ENCODE results near the gene TUBG1. TPM values are rescaled to one million over a fixed set of nuclear protein-coding genes. Genes with fewer than 3 reads are reported as not detected.

TUBG1 gene
- total and polyA plus RNA-seq, 7 donors: 16.2 to 39.2 (median 25.7) TPM

GRCh38 chr17:42596386-42596785, 13.1 kb upstream of the TUBG1 start:
- no peak overlapping the region for H3K27ac ChIP-seq
- intact Hi-C loops (cut with DNase I): no loop called here
- WGBS, 2 donors: 91 to 94% methylated on average over 3 of the region's 3 CpGs
- H3K36me3 ChIP-seq: peaks cover 0 to 23% (median 4%) of the 10 kb centered on the region in 4 donors
- no peak for TF ChIP-seq POLR2AphosphoS5 (IDR thresholded peaks at IDR 0.05)
- no peak for TF ChIP-seq CTCF (IDR thresholded peaks at IDR 0.05)
- TF ChIP-seq EP300 (IDR thresholded peaks at IDR 0.05): no peak
- no peak for TF ChIP-seq POLR2A (IDR thresholded peaks at IDR 0.05)
- H3K4me1 ChIP-seq: peaks cover 0 to 14% (median 11%) of the 10 kb centered on the region in 4 donors
- H3K9me3 ChIP-seq: no peaks in the 10 kb centered on the region
- no peak overlapping the region for H3K4me3 ChIP-seq
- DNase-seq: no peak
- no peaks in the 10 kb centered on the region for H3K27me3 ChIP-seq

- Histone ChIP-seq H3K4me3 (no peak overlapping the region), H3K27me3 (no peaks in the 10 kb centered on the region), H3K9me3 (no peaks in the 10 kb centered on the region), H3K4me1 (peaks cover 0 to 19% (median 11%) of the 10 kb centered on the region in 4 donors), H3K27ac (peak overlapping the region in 1 of 4 donors; percentile 29), H3K36me3 (peaks cover 0 to 18% (median 3%) of the 10 kb centered on the region in 4 donors)
- DNase-seq: peak; percentile 62
- intact Hi-C loops (cut with DNase I): no loop called here
- 35 to 38% methylated on average over 2 of the region's 2 CpGs for WGBS, 2 donors
- no peak for TF ChIP-seq EP300 (IDR thresholded peaks at IDR 0.05)
- no peak for TF ChIP-seq CTCF (IDR thresholded peaks at IDR 0.05)
- no peak for TF ChIP-seq POLR2A (IDR thresholded peaks at IDR 0.05)
- TF ChIP-seq POLR2AphosphoS5 (IDR thresholded peaks at IDR 0.05): no peak
These were observed 10.6 kb upstream of the TUBG1 start for GRCh38 chr17:42598905-42599304.

DNA sequence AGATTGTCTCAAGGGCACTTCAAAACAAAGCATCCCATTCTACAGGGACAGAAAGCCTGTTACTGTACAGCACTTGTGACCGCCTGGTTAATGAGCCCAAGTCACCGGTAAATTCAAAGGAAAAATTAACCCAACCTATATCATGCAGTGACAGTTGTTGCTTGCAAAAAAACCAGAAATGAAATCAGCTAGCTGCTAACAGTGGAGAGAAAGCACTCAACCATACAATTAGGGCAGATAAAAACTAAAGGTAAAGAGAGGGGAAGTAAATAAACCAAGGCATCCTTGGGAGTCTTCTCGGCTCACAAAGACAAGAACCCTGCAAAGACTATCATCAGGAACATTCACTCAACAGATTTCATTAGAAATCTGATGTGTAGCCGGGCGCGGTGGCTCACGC, 6.2 kb upstream of the TUBG1 start:
- no peak for DNase-seq
- Histone ChIP-seq H3K27me3 (no peaks in the 10 kb centered on the region), H3K4me1 (peaks cover 0 to 45% (median 43%) of the 10 kb centered on the region in 4 donors), H3K9me3 (no peaks in the 10 kb centered on the region), H3K36me3 (peaks cover 0 to 8% (median 3%) of the 10 kb centered on the region in 4 donors), H3K27ac (no peak overlapping the region), H3K4me3 (no peak overlapping the region)
- TF ChIP-seq EP300 (IDR thresholded peaks at IDR 0.05) (no peak), POLR2AphosphoS5 (IDR thresholded peaks at IDR 0.05) (no peak), POLR2A (IDR thresholded peaks at IDR 0.05) (no peak), CTCF (IDR thresholded peaks at IDR 0.05) (no peak)
- intact Hi-C loops (cut with DNase I): no loop called here
- WGBS, 2 donors: 94 to 96% methylated on average over 7 of the region's 7 CpGs

- Histone ChIP-seq H3K36me3 (peaks cover 0 to 15% (median 6%) of the 10 kb centered on the region in 4 donors), H3K27ac (peak overlapping the region in 3 of 4 donors; percentile 93 to 97 (median 95)), H3K27me3 (no peaks in the 10 kb centered on the region), H3K9me3 (no peaks in the 10 kb centered on the region), H3K4me3 (peak overlapping the region; percentile 82 to 97 (median 87)), H3K4me1 (peaks cover 0 to 49% (median 38%) of the 10 kb centered on the region in 4 donors)
- intact Hi-C loops (cut with DNase I): no loop called here
- 72 to 76% methylated on average over 3 of the region's 3 CpGs for WGBS, 2 donors
- no peak for TF ChIP-seq CTCF (IDR thresholded peaks at IDR 0.05)
- TF ChIP-seq POLR2A (IDR thresholded peaks at IDR 0.05): no peak
- no peak for TF ChIP-seq EP300 (IDR thresholded peaks at IDR 0.05)
- no peak for TF ChIP-seq POLR2AphosphoS5 (IDR thresholded peaks at IDR 0.05)
- DNase-seq: no peak
These were observed 1.7 kb upstream of the TUBG1 start for GRCh38 chr17:42607769-42608168.

Data from sigmoid colon (tissue), 7 donors.